NCI-H1048 (cell line): ENCODE measurements around the gene SDK2.
"Not testable (repeated sequence)": the region's sequence is repeated elsewhere in the genome, so short reads cannot be mapped to it uniquely, and the experiment has no call there.

Experiments
- DNase-seq: peaks from one replicate; lab custom pipeline; 2025; lab: John Stamatoyannopoulos, UW

Gene SDK2

DNA sequence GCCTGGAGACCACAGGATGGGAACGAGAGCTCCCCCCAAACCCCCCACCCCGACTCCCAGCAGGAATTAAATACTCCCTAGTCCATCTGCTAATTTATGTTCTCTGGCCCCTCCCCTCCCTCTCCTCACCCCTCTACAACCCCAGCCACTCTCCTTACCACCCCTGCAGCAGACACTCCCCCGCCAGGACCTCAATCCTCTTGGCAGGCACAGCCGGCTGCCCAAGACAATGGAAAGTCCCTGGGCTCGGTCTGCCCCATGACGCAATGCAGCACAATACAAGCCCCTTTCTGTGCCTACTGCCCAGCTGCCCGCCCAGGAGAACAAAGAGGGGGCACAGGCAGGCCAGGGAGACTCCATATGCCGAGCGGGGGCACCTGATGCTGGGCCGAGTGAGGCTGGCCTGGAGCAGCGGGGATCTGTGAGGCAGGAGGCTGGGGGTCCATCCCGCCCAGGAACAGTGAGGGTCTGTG lies 302.2 kb downstream of the SDK2 start:
- no peak for DNase-seq

- DNase-seq: no peak
Observed at GRCh38 chr17:73341350-73342049, 302.7 kb downstream of the SDK2 start.

- DNase-seq: no peak
Observed at GRCh38 chr17:73340093-73340596, 304.1 kb downstream of the SDK2 start.

GRCh38 chr17:73338566-73339197 lies 305.6 kb downstream of the SDK2 start:
- no peak for DNase-seq

GRCh38 chr17:73338050-73338521 lies 306.2 kb downstream of the SDK2 start:
- DNase-seq: no peak

GRCh38 chr17:73337330-73337710 lies 306.9 kb downstream of the SDK2 start:
- no peak for DNase-seq

GRCh38 chr17:73336408-73337329 lies 307.6 kb downstream of the SDK2 start:
- no peak for DNase-seq

- DNase-seq: no peak
Observed at GRCh38 chr17:73335591-73336407, 308.4 kb downstream of the SDK2 start.

DNA sequence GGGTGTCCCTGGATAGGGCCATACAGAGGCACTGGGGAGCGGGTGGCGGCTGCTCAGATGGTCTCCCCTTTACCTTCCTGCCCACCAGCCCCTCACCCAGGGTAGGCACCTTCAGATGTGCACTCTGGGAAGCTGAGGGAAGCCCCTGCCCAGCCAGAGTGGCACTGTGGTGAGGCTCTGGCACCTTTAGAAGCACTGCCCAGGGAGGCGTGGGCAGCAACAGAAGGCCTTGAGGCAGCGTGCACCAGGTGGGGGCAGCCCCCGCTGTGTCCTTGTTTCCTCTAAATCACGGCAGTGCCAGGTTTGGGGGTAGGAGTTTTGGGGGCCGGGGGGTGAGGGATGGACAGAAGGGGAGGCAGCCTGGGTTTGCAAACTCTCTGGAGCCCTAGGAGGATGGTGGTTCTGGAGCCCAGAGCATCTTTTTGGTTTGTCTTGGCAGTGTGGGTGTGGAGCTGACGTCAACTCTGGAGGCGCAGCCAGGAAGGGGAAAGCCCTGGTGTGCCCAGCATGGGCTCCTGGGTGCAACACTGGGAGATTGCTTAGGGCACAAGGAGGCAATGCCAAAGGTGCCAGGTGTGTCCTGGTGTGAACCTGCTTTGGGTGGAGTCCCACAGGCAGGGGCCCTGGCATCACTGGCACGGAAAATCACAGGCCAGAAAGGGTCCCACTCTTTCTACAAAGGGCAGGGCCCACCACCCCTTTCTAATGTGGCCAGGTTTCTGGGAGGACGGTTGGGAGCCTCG lies 309.3 kb downstream of the SDK2 start:
- DNase-seq: no peak

- DNase-seq: not testable (repeated sequence)
Observed at GRCh38 chr17:73333445-73333844, 310.8 kb downstream of the SDK2 start.

- DNase-seq: no peak
Observed at GRCh38 chr17:73331060-73331459, 313.2 kb downstream of the SDK2 start.

DNA sequence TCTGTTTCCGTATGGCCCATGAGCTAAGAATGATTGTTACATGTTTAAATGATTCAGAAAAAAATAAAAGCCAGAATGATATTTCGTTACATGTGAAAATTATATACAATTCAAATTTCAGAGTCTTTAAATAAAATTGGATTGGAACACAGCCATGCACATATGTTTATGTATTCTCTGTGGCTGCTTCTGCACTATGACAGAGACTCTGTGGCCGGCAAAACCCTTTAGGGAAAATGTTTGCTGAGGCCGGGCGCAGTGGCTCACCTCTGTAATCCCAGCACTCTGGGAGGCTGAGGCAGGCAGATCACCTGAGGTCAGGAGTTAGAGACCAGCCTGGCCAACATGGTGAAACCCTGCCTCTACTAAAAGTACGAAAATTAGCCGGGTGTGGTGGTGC lies 316.6 kb downstream of the SDK2 start:
- DNase-seq: no peak

DNA sequence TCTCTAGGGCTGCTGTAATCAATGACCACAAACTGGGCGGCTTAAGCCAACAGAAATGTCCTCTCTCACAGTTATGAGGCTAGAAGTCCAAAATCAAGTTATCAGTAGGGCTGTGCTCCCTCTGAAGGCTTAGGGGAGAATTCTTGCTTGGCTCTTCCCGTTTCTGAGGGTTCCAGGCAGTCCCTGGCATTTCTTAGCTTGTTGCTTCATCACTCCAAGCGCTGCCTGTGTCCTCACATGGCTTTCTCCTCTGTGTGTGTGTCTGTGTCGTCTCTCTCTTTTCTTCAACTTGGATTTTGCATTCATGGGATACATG lies 318.8 kb downstream of the SDK2 start:
- DNase-seq: no peak

DNA sequence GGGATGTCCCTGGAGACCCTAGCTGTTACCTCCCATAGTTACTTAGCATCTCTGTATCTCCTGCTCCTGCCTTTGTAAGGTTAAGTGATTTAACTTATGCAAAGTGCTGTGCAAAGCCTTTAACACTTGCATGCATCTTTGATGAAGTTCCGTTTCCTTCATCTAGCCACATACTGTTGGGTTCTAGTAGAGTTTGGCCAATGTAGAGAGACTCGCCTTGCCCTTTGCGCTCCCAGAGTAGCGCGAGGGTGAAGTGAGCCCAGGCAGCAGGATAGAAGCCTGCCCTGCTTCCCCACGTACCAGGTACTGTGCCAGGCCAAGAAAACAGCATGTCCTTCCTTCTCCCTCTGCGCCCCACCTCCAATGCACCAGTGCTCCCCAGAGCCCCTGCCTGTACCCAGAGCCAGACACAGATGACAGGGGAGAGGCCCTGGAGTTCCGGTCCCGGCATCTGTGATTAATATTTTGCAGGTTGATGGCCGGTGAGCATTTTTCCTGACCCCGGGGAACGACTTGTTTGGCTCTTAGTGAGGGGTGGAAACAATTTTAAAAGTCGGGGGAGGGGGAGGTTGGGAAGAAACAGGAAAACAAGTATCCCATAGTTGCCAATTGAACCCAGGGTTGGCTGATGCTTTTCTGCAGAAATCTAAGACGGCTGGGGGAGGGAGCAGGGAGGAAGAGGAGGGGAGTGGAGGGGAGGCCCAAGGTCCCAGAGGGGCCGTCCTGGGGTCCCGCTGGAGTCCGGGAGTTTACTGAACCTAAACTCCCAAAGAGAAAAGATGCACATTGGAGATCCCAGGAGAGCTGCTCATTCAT lies 319.3 kb downstream of the SDK2 start:
- no peak for DNase-seq

- DNase-seq: no peak
Observed at GRCh38 chr17:73324160-73324475, 320.1 kb downstream of the SDK2 start.

GRCh38 chr17:73323409-73324159 lies 320.7 kb downstream of the SDK2 start:
- DNase-seq: no peak

GRCh38 chr17:73320601-73321264 lies 323.5 kb downstream of the SDK2 start:
- DNase-seq: no peak

GRCh38 chr17:73319766-73320165 lies 324.5 kb downstream of the SDK2 start:
- no peak for DNase-seq

- no peak for DNase-seq
Observed at GRCh38 chr17:73318836-73319235, 325.4 kb downstream of the SDK2 start.
